ENCODE data around the gene DPYD.

DNA sequence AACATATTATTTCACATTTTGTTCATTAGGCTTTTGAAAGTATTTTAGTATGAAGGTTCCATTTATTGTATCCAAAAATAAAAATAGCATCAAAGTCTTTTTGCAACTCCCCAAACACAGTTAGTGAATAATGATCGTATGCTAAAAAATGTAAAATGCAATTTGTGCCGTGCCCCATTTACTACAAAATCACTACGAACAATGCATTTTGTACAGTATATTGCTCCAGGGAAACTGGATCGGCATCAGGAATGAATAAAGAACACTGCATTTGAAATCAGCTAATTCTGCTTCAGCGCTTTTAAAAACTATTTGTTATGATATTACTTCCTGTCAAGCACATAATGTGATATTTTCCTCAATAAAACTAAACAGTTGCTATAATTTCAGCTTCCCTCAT lies 547.8 kb downstream of the DPYD start:
- no peak for TF ChIP-seq NFIC (IDR thresholded peaks at IDR 0.05; ENCODE audit: borderline replicate concordance)
- TF ChIP-seq, protein P1, sequence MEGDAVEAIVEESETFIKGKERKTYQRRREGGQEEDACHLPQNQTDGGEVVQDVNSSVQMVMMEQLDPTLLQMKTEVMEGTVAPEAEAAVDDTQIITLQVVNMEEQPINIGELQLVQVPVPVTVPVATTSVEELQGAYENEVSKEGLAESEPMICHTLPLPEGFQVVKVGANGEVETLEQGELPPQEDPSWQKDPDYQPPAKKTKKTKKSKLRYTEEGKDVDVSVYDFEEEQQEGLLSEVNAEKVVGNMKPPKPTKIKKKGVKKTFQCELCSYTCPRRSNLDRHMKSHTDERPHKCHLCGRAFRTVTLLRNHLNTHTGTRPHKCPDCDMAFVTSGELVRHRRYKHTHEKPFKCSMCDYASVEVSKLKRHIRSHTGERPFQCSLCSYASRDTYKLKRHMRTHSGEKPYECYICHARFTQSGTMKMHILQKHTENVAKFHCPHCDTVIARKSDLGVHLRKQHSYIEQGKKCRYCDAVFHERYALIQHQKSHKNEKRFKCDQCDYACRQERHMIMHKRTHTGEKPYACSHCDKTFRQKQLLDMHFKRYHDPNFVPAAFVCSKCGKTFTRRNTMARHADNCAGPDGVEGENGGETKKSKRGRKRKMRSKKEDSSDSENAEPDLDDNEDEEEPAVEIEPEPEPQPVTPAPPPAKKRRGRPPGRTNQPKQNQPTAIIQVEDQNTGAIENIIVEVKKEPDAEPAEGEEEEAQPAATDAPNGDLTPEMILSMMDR (IDR thresholded peaks at IDR 0.05) = no peak
- TF ChIP-seq FOXJ3 (CRISPR knock-in tag; IDR thresholded peaks at IDR 0.05) = no peak
- TF ChIP-seq EP300 (IDR thresholded peaks at IDR 0.05; ENCODE audit: borderline replicate concordance in 1 of 2, low read depth in 1 of 2, low read length in 1 of 2) = no peak
- TF ChIP-seq, protein P2, sequence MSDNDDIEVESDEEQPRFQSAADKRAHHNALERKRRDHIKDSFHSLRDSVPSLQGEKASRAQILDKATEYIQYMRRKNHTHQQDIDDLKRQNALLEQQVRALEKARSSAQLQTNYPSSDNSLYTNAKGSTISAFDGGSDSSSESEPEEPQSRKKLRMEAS (IDR thresholded peaks at IDR 0.05; ENCODE audit: low read depth) = no peak
- TF ChIP-seq RFX5 (IDR thresholded peaks at IDR 0.05; ENCODE audit: low read length) = no peak
- no peak for TF ChIP-seq POLR2AphosphoS5 (IDR thresholded peaks at IDR 0.05; ENCODE audit: low read depth, low read length)
